Activated CD4-positive, alpha-beta T cell treated with anti-CD3 and anti-CD28 coated beads for 36 hours (primary cell): Measurements from ENCODE around the gene ZNF521. TPM values are rescaled to one million over a fixed set of nuclear protein-coding genes. Genes with fewer than 3 reads are reported as not detected.

Experiments used
- ATAC-seq: fragments of 200-7000 bp; cut with Tn5 transposase; one replicate; pipeline ENCODE4 v1.10.0; 2021; ENCODE audit warnings: mild to moderate bottlenecking, moderate library complexity
- CTCF ChIA-PET: fragments of 350-600 bp; sonication (Branson Sonifier 250); formaldehyde crosslinking; loops from one replicate; lab custom pipeline; 2021; ENCODE audit warnings: antibody characterized with exemption; lab: Charles Lee
- POLR2A ChIA-PET: fragments of 350-600 bp; sonication (Branson Sonifier 250); formaldehyde crosslinking; loops from one replicate; lab custom pipeline; 2021; ENCODE audit warnings: antibody characterized with exemption, inconsistent platforms; lab: Charles Lee
- DNase-seq: peaks from one replicate; pipeline ENCODE4 v3.0.0-alpha.2; 2020
- H3K27ac Mint-ChIP-seq: one replicate; pipeline ENCODE4 v1.8.0; 2021; ENCODE audit warnings: mixed read lengths
- H3K27me3 Mint-ChIP-seq: one replicate; pipeline ENCODE4 v1.8.0; 2021; ENCODE audit warnings: mixed read lengths
- H3K36me3 Mint-ChIP-seq: one replicate; pipeline ENCODE4 v1.8.0; 2021; ENCODE audit warnings: low read depth, mixed read lengths
- H3K4me1 Mint-ChIP-seq: one replicate; pipeline ENCODE4 v1.8.0; 2021; ENCODE audit warnings: mixed read lengths
- H3K4me3 Mint-ChIP-seq: one replicate; pipeline ENCODE4 v1.8.0; 2021; ENCODE audit warnings: mild to moderate bottlenecking, moderate library complexity, mixed read lengths
- H3K9me3 Mint-ChIP-seq: one replicate; pipeline ENCODE4 v1.8.0; 2021; ENCODE audit warnings: low read depth, mixed read lengths
- intact Hi-C, 2 experiments: fragments of 100-400 bp; cut with DNase I in 1 of 2; cut with micrococcal nuclease in 1 of 2; formaldehyde crosslinking; loops; one replicate each; pipeline versions ENCODE4 v1.14.2 to v1.15.1; 2022 to 2024; cut with DNase I, micrococcal nuclease
- total RNA-seq, 2 experiments: library from RNA; stranded (reverse); gene quantifications; one replicate each; pipeline ENCODE4 v1.2.3, GENCODE V29; 2021

The ZNF521 gene
- total RNA-seq, 2 experiments from 2014 or later = not detected

DNA sequence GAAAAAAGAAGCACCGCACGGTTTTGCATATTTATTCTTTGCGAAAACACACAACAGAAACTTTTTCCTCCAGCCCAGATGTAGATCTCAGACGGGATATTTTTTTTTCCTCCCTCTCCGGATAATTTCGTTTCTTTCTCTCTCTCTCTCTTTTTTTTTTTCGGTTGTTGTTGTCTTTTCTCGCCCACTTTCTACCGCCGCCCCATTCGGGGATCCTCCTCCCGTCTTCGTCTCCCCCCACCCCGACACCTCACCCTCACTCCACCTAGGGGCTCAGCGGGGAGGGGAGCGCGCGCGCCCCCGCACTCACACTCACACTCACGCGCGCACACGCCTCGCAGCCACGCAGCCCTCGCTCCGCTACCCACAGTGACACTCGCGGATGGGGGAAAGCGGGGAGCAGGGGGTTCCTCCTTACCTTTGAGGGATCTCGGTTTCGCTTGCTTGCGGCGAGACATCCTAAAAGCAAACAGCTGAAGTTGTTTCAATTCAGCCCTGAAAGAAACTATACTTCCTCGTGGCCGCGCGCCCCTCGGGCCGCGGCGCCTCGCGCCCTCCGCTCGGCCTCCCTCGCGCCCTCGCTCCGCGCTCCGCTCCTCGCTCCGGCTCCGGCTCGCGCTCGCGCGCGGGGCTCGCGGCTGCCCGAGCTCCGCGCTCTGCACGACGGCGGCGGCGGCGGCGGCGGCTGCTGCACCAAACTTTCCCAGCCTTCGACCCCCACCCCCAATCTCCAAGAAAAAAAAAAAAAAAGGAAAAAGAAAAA, 1.3 kb downstream of the ZNF521 start:
- CTCF ChIA-PET = no interaction called here
- DNase-seq (peak; percentile 22), ATAC-seq (peak; percentile 18)
- H3K4me1 Mint-ChIP-seq = peaks cover 10% of the 10 kb centered on the region
- peak overlapping the region; percentile 71 for H3K4me3 Mint-ChIP-seq
- no peak overlapping the region for H3K27ac Mint-ChIP-seq
- intact Hi-C loops = loop anchor here in 1 of 2 experiments (5.0 kb wide), 1 partner anchor 742 kb away; the partner anchor contains the start of gene SS18
- no peaks in the 10 kb centered on the region for H3K36me3 Mint-ChIP-seq
- peaks cover 50% of the 10 kb centered on the region for H3K27me3 Mint-ChIP-seq
- H3K9me3 Mint-ChIP-seq = no peaks in the 10 kb centered on the region
- POLR2A ChIA-PET = no interaction called here

DNA sequence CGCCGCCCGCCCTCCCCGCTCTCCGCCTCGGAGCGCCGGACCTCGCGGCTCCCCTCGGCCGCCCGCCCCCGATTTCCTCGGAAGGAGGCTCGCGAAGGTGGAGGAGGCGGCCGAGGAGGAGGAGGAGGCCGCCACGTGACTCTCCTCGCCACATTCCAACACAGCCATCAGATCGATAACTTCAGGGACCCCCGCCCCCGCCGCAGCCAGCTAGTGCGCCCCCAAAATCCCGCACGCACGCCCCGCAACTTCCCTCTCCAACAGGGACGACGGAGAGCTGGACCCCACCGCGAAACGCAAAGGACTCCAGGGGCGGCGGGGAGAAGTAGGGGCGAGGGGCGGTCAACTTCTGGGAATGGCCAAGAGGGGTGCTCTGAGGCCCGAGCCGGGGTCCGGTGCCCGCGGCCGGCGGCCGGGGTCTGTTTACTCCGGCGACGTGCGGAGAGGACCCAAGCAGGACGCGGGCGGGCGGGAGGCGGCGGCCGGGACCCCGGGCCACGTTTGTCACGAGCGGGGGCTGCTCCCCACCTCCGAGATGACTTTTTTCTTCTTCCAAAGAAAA, 2.0 kb downstream of the ZNF521 start:
- H3K4me1 Mint-ChIP-seq = peaks cover 10% of the 10 kb centered on the region
- no peak for ATAC-seq
- no peaks in the 10 kb centered on the region for H3K36me3 Mint-ChIP-seq
- H3K4me3 Mint-ChIP-seq = peak overlapping the region; percentile 71
- DNase-seq = peak; percentile 4
- no peaks in the 10 kb centered on the region for H3K9me3 Mint-ChIP-seq
- POLR2A ChIA-PET = no interaction called here
- H3K27ac Mint-ChIP-seq = no peak overlapping the region
- intact Hi-C loops = loop anchor here in 1 of 2 experiments (5.0 kb wide), 1 partner anchor 742 kb away; the partner anchor contains the start of gene SS18
- CTCF ChIA-PET = no interaction called here
- H3K27me3 Mint-ChIP-seq = peaks cover 53% of the 10 kb centered on the region

DNA sequence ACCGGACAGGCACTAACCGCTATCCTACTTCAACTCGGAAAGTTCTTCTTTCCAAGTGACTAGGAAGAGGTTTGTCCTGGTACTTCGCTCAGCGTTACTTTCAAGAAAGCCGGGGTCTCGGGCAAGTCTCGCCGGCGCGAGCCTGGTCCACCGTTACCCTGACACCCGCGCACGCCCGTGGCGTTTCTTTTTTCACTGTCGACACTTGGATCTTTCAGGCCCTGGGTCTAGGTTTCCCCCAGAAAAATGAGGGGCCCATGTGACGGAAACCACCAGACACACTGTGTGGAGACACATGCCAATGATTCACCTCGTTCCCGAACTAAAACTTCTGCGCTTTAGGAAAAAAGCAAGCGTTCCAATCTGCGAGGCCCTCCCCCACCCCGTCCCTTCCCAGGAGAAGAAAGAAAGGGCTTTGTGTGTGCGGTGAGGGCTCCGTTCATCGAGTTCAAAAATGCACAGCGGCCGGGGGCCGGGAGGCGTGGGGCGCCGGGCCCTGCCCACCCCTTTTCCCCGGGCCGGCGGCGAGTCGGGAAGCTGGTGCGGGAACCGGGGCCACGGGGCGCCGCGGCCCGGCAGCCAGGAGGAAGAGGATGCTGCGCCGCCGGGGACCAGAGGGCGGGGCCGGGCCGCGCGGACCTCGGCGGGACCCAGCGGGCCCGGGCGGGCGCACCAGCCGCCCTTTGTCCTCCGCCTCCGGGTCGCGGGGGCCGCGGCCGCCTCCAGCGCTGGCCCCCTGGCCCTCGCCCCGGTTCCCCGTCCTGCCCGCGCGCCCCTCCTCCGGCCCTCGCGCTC, 2.6 kb downstream of the ZNF521 start:
- ChIA-PET POLR2A (interaction anchor here (0.6 kb wide), 1 partner anchor 429 kb away, joined by 4 read pairs; no protein-coding TSS in a partner anchor), CTCF (no interaction called here)
- peak; percentile 6 for DNase-seq

DNA sequence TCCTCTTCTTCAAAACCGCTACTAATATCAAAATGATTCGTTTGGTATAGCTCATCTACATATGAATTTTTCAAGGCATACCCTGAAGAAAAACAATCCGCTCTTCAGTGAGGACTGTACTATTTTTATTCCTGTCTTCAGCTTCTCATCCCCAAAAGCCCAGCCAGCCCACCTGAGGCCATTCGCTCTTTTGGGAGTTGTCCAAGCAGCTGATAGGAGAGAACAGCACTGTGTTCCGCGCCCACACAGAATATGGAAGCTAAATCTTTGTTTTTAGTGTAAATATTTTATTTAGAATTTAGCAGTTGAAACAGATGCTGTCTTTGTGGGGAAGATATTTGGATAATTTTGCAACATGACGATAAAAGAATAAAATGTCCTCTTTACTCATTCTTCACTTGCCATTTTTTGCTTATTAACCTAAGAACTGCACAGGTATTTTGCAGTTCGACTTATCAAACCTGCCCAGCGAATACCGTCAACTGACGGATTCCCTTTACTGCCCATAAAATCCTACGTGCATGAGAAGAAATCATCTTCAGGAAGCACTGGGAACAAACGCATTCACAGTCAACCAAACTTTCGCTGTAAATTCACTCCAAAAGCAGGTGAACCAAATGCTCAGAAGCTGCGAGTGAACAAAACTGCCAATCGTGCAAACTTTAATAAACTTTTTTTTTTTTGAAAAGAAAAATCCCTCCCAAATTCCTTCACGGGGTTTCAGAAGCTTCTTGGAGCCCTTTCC, 3.4 kb downstream of the ZNF521 start:
- H3K9me3 Mint-ChIP-seq = no peaks in the 10 kb centered on the region
- no peaks in the 10 kb centered on the region for H3K36me3 Mint-ChIP-seq
- intact Hi-C loops = no loop called here
- ATAC-seq (no peak), DNase-seq (no peak)
- peaks cover 56% of the 10 kb centered on the region for H3K27me3 Mint-ChIP-seq
- POLR2A ChIA-PET = interaction anchor here (0.6 kb wide), 1 partner anchor 430 kb away, joined by 4 read pairs; no protein-coding TSS in a partner anchor
- H3K4me1 Mint-ChIP-seq = peaks cover 10% of the 10 kb centered on the region
- H3K27ac Mint-ChIP-seq = no peak overlapping the region
- CTCF ChIA-PET = no interaction called here
- H3K4me3 Mint-ChIP-seq = no peak overlapping the region

More for the DNA sequence above, 2.6 kb downstream of the ZNF521 start:
- Mint-ChIP-seq H3K27ac (no peak overlapping the region), H3K4me3 (peak overlapping the region; percentile 63), H3K27me3 (peaks cover 58% of the 10 kb centered on the region), H3K4me1 (peaks cover 10% of the 10 kb centered on the region), H3K9me3 (no peaks in the 10 kb centered on the region), H3K36me3 (no peaks in the 10 kb centered on the region)
- ATAC-seq = no peak
- intact Hi-C loops = no loop called here

DNA sequence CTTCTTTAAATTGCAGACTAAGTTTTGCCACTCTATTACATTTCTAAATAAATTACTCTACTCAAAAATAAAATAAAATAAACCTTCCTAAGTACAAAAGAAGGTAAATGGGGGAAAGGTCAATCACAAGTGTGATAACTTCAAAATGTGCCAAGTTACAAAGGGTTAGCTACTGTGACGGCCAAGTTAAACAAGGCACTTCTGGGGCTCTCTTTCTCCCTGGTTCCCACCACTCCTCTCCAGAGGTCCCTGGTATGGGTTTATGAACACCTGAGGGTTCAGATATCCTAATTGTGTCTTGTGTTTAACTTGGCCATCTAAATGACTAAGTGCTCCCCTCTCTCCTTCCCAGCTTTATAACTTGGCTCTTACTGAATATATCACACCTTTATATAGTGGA, 5.4 kb downstream of the ZNF521 start:
- H3K4me1 Mint-ChIP-seq = peaks cover 10% of the 10 kb centered on the region
- no peaks in the 10 kb centered on the region for H3K9me3 Mint-ChIP-seq
- peaks cover 53% of the 10 kb centered on the region for H3K27me3 Mint-ChIP-seq
- no peak overlapping the region for H3K27ac Mint-ChIP-seq
- no peaks in the 10 kb centered on the region for H3K36me3 Mint-ChIP-seq
- ChIA-PET POLR2A (no interaction called here), CTCF (no interaction called here)
- no peak for ATAC-seq
- DNase-seq = no peak
- no peak overlapping the region for H3K4me3 Mint-ChIP-seq
- intact Hi-C loops = no loop called here

DNA sequence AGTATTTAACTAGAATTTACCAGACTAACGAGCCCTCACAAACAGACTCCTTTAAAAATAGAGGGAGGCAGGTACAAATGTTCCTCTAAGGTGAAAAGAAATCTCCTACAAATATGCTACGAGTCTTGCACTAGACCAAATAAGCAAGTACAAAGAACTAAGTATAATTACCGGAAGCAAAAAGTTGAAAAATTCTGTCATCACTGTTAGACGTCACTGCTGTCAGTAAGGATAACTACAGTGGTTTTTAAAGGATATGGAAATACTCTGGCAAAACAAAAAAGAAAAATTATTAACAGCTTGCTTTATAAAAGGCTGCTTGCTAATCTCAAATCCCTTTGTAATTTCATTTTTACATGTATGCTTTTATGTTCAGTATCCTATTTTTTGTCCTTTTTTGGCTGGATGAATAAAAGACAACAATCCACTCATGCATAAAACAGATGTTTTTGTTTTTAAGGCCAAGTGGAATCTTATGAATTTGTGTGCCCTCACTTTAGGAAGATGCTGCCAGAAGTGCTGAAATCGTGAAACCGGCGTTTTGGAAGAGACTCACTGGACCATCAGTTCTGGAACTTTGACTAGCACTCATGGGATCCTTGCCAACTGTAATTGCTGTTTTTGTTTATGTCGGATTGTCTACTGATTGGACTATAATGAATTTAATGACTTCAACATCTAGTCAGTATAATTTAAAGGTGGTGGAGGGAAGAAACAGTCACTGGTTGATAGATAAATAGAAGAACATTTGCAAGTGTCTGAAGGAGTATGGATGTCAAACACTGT, 6.7 kb downstream of the ZNF521 start:
- intact Hi-C loops = no loop called here
- no peaks in the 10 kb centered on the region for H3K36me3 Mint-ChIP-seq
- H3K27me3 Mint-ChIP-seq = peaks cover 48% of the 10 kb centered on the region
- CTCF ChIA-PET = no interaction called here
- H3K4me1 Mint-ChIP-seq = peaks cover 4% of the 10 kb centered on the region
- DNase-seq = no peak
- no peak for ATAC-seq
- no peak overlapping the region for H3K4me3 Mint-ChIP-seq
- no peaks in the 10 kb centered on the region for H3K9me3 Mint-ChIP-seq
- H3K27ac Mint-ChIP-seq = no peak overlapping the region
- POLR2A ChIA-PET = no interaction called here

DNA sequence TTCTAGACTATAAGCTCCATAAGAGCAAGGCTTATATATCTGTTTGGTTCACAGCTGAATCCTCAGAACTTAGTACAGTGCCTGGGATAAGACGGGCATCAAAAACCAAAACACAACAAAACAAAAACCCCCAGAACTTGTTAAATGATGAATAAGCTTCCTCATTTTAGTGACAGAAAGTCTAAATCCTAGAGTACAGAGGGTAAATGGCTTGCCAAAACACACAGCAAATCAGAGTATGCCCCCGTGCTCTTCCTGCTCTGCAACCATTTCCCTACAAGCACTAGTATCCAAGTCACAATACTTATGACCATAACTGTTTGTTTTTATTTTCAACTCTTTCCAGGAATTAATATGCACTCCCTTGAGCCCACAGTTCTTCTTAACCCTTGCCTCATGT, 10.1 kb downstream of the ZNF521 start:
- Mint-ChIP-seq H3K27ac (no peak overlapping the region), H3K36me3 (no peaks in the 10 kb centered on the region), H3K9me3 (no peaks in the 10 kb centered on the region), H3K27me3 (peaks cover 33% of the 10 kb centered on the region), H3K4me1 (no peaks in the 10 kb centered on the region), H3K4me3 (no peak overlapping the region)
- ChIA-PET POLR2A (no interaction called here), CTCF (no interaction called here)
- intact Hi-C loops = no loop called here
- DNase-seq = no peak
- ATAC-seq = no peak

DNA sequence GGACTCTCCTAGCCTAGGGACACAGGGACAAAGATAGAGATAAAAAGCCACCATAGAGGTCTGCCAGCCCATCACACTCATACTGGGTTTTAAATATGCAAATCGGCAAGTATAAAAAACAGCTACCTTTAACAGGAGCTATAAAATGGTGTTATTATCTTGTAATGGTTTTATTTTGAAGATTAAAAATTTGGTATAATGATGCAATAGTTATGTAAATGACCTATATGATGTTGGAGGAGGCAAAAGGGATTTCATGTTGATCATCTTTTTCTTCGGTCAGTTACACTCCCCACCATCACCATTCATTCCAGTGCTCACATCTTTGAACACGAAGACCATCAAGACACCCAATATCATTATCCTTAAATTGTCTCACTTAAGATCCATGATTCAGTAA, 11.2 kb downstream of the ZNF521 start:
- Mint-ChIP-seq H3K36me3 (no peaks in the 10 kb centered on the region), H3K27me3 (peaks cover 31% of the 10 kb centered on the region), H3K4me1 (no peaks in the 10 kb centered on the region), H3K4me3 (no peak overlapping the region), H3K9me3 (no peaks in the 10 kb centered on the region), H3K27ac (no peak overlapping the region)
- ATAC-seq (no peak), DNase-seq (no peak)
- POLR2A ChIA-PET = no interaction called here
- intact Hi-C loops = no loop called here
- CTCF ChIA-PET = no interaction called here

GRCh38 chr18:25335676-25336075, 16.3 kb downstream of the ZNF521 start:
- CTCF ChIA-PET = no interaction called here
- Mint-ChIP-seq H3K4me1 (no peaks in the 10 kb centered on the region), H3K4me3 (no peak overlapping the region), H3K36me3 (no peaks in the 10 kb centered on the region), H3K27me3 (peaks cover 15% of the 10 kb centered on the region), H3K27ac (no peak overlapping the region), H3K9me3 (no peaks in the 10 kb centered on the region)
- ATAC-seq = no peak
- POLR2A ChIA-PET = no interaction called here
- intact Hi-C loops = no loop called here
- DNase-seq = no peak

GRCh38 chr18:25335062-25335461, 16.9 kb downstream of the ZNF521 start:
- CTCF ChIA-PET = no interaction called here
- Mint-ChIP-seq H3K36me3 (no peaks in the 10 kb centered on the region), H3K4me3 (no peak overlapping the region), H3K4me1 (no peaks in the 10 kb centered on the region), H3K9me3 (no peaks in the 10 kb centered on the region), H3K27me3 (peaks cover 15% of the 10 kb centered on the region), H3K27ac (no peak overlapping the region)
- DNase-seq (no peak), ATAC-seq (no peak)
- POLR2A ChIA-PET = no interaction called here
- intact Hi-C loops = no loop called here
